ENCODE measurements around the gene TCF25. TPM values are rescaled to one million over a fixed set of nuclear protein-coding genes. Genes with fewer than 3 reads are reported as not detected.

Gene TCF25
- total and polyA plus RNA-seq, 2 experiments from 2014 or later, result 95.4 to 143 TPM

- no peak for TF ChIP-seq JUNB (IDR thresholded peaks at IDR 0.05; ENCODE audit: unreplicated experiment)
- TF ChIP-seq REST (IDR thresholded peaks at IDR 0.05; ENCODE audit: unreplicated experiment), result no peak
- no peak for TF ChIP-seq ZNF114 (CRISPR knock-in tag; IDR thresholded peaks at IDR 0.05)
- TF ChIP-seq POLR2AphosphoS5 (IDR thresholded peaks at IDR 0.05; ENCODE audit: low read depth), result no peak
- TF ChIP-seq ETS1 (IDR thresholded peaks at IDR 0.05), result no peak
- no peak for TF ChIP-seq EZH2 (IDR thresholded peaks at IDR 0.05; ENCODE audit: low read depth, unreplicated experiment)
- TF ChIP-seq STAT1 (IDR thresholded peaks at IDR 0.05; ENCODE audit: unreplicated experiment), result no peak
- TF ChIP-seq EZH2phosphoT487 (IDR thresholded peaks at IDR 0.05; ENCODE audit: unreplicated experiment), result no peak
Measured at GRCh38 chr16:89887243-89887642, 13.9 kb downstream of the TCF25 start (continued).

- no peak overlapping the region for H3K27ac Mint-ChIP-seq
- no peak for ATAC-seq
Measured at GRCh38 chr16:89890200-89890599, 16.8 kb downstream of the TCF25 start.

More at GRCh38 chr16:89890200-89890599, 16.8 kb downstream of the TCF25 start:
- no peaks in the 10 kb centered on the region for H3K9me3 Mint-ChIP-seq
- H3K36me3 Mint-ChIP-seq (ENCODE audit: low read depth), result peaks cover 46% of the 10 kb centered on the region
- no peaks in the 10 kb centered on the region; the same call in 1 of the 2 replicates for H4K20me1 ChIP-seq (replicated peaks; ENCODE audit: insufficient read depth)
- peaks cover 13% of the 10 kb centered on the region for H3K36me3 ChIP-seq (ENCODE audit: insufficient read depth)
- H3K4me1 ChIP-seq (ENCODE audit: insufficient read depth), result no peaks in the 10 kb centered on the region
- peaks cover 9% of the 10 kb centered on the region for H3K27me3 Mint-ChIP-seq (ENCODE audit: insufficient read depth, low read depth, poor library complexity)
- no peak overlapping the region for H3K4me3 Mint-ChIP-seq
- DNase-seq (ENCODE audit: low spot score), result no peak
- no peaks in the 10 kb centered on the region for H3K27me3 ChIP-seq (ENCODE audit: insufficient read depth)
- no peak overlapping the region for H2AFZ ChIP-seq
- H3K79me2 ChIP-seq (replicated peaks; ENCODE audit: insufficient read depth), result no peaks in the 10 kb centered on the region
- H3F3A ChIP-seq (replicated peaks; ENCODE audit: low read depth), result no peaks in the 10 kb centered on the region
- H3K4me1 Mint-ChIP-seq, result no peaks in the 10 kb centered on the region
- TF ChIP-seq ETS1 (IDR thresholded peaks at IDR 0.05), result no peak
- no peak for TF ChIP-seq ZNF331 (CRISPR knock-in tag; IDR thresholded peaks at IDR 0.05; ENCODE audit: low read depth)
- no peak for TF ChIP-seq ZNF114 (CRISPR knock-in tag; IDR thresholded peaks at IDR 0.05)
- no peak for TF ChIP-seq EZH2 (IDR thresholded peaks at IDR 0.05; ENCODE audit: low read depth, unreplicated experiment)
- TF ChIP-seq CREB1 (CRISPR knock-in tag; IDR thresholded peaks at IDR 0.05; ENCODE audit: low read depth), result no peak
- TF ChIP-seq CTCF (conservative IDR thresholded peaks at IDR 0.05; ENCODE audit: low read depth in 2 of 2), result no peak
- no peak for TF ChIP-seq EZH2phosphoT487 (IDR thresholded peaks at IDR 0.05; ENCODE audit: unreplicated experiment)
- no peak for TF ChIP-seq POLR2AphosphoS5 (IDR thresholded peaks at IDR 0.05; ENCODE audit: low read depth)
- no peak for TF ChIP-seq STAT1 (IDR thresholded peaks at IDR 0.05; ENCODE audit: unreplicated experiment)
- no peak overlapping the region for H3K4me3 ChIP-seq
- H3K9me2 ChIP-seq (ENCODE audit: insufficient read depth), result no peaks in the 10 kb centered on the region
- H3K27ac ChIP-seq (ENCODE audit: low read depth), result no peak overlapping the region
- no peak overlapping the region for H3K4me2 ChIP-seq

All from GM23338 (cell line).